CD4-positive, alpha-beta T cell treated with Interferon gamma for 1 hour (primary cell): ENCODE results near the gene CALML3.

Experiments
- DNase-seq: peaks from one replicate; pipeline ENCODE4 v3.0.0-alpha.2; 2020

The CALML3 gene

GRCh38 chr10:5508161-5508604 lies 16.6 kb upstream of the CALML3 start:
- no peak for DNase-seq

DNA sequence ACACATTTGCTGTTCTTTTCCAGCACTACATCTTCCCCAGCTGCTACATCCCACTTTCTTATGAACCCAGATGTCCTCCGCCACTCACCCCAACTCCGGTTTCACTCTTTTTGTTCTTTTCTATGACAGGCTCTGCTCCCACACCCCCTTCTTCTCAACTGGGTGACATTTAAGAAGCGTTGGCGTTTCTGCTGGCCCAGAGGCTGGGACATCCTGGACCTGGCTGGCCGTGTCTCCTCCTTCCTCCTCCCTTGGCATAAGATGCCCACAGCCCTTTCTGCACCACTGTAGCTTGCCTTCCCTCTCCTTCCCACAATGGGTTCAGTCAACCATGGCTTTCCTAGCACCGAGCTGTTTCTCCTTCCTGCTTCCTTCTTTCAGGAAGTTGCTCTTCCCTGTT lies 16.0 kb upstream of the CALML3 start:
- DNase-seq = no peak

- DNase-seq = no peak
Observed at GRCh38 chr10:5509236-5509635, 15.5 kb upstream of the CALML3 start.

- no peak for DNase-seq
Observed at GRCh38 chr10:5509691-5510090, 15.1 kb upstream of the CALML3 start.

DNA sequence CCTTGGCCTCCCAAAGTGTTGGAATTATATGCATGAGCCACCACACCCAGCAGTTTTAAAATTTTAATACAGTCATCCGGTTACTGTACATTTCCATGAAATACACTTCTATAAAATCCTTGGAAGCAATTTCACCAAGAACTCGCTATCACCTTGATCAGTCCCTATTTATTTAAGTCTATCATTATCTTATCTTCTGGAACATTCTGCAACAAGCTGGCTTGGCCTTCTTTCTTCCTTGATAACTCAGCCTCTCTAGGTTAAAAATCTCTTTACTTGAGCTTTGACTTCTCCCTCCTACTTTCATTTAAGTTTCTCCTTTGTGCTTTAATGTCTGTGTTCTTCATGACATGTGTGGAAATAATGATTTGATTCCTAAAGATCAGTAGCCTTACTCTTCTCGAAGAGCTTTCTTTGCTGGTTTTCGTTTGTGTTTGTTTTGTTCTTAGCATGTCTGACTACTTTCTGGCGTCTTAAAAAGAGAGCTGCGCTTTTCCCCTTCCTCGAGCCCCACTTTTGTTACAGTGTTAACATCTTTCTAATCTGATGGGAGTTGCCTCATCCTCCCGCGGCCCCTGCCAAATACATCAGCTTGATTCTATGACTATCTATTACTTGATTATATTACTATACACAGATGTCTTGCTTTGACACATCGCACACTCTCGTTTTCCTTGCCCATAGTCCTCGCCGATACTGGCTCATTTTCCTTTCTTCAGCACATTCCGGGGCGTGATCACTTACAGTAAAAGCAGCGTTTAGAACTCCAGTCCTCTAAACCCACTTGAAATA lies 14.3 kb upstream of the CALML3 start:
- DNase-seq = no peak

- no peak for DNase-seq
Observed at GRCh38 chr10:5511231-5511884, 13.4 kb upstream of the CALML3 start.

DNA sequence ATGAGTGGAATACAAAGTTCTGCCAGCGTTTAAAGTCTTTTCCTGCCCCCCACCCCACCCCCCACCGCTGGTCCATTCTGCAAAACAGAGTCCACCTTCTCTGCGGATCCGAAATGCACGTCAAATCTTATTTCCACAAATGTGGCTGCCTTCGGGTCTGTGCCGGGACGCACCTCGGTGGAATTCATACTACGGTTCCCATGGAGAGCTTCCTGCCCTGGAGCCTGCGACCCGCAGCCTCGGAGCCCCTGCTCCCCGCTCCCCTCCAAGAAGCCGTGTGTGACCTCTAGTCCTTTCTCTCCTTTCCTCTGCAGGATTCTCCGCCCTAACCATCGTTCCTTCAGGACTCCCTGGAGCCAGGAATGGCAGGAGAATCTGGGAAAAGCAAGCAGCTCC lies 12.9 kb upstream of the CALML3 start:
- DNase-seq = no peak

- DNase-seq = no peak
Observed at GRCh38 chr10:5512331-5512730, 12.4 kb upstream of the CALML3 start.

DNA sequence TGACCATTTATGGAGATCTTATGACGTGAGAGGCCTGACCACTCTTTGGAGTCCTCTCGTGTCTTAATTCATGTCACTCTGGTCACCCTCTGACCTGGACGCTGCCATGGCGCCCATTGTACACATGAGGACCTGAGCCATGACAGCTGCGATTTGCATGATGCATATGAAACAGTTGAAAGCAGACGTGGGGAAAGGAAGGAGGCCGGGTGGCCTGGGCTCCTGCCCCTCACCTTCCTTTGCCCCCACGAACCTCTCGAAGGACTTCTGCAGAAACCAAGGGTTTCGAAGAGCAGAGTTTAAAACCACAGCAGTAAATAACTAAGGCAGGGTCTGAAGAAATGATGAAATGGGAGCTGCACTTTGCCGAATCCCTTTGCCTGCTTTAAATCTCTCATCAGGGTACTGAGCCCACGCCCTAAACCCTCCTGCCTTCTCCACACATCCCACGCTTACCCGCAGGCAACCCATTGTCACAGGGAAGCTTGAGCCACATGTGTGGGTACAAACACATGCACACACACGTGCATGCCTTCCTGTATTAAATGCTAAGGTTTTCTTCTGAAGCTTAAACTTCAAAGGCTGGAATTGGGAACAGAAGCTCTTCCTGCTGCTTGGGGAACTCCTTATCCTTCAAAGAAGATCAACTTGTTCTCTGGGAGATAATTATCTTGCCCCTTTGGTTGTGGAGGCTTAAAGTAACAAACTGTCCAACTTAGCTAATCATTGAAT lies 11.7 kb upstream of the CALML3 start:
- DNase-seq = no peak

DNA sequence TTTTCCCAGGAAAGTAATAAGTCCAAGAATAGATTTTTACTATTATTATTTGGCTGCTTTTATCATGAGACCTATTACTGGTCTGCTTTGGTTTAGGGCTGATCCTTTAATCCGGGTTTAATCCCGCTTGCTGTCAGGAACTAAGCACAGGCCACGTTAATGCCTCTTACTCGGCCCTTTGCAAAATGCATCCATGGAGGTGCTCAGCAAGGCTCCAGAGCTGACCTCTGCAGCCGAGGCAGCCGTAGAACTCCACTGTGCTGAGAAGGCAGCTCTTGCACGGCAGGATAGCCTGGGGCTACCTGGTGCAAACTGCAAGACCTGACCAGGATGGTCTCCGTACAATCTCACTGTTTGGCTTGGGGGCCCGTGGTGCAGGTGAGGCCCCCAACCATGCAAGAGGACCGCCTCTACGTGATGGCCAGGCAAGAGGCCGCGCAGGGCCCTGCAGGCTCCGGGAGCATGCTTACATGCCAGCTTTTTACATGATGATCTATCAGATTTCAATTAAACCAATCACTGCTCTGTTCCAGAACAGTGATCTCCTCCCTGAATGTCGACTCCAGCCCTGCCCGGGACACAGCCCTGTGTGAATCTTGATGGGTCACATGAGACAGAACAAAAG lies 10.4 kb upstream of the CALML3 start:
- no peak for DNase-seq

DNA sequence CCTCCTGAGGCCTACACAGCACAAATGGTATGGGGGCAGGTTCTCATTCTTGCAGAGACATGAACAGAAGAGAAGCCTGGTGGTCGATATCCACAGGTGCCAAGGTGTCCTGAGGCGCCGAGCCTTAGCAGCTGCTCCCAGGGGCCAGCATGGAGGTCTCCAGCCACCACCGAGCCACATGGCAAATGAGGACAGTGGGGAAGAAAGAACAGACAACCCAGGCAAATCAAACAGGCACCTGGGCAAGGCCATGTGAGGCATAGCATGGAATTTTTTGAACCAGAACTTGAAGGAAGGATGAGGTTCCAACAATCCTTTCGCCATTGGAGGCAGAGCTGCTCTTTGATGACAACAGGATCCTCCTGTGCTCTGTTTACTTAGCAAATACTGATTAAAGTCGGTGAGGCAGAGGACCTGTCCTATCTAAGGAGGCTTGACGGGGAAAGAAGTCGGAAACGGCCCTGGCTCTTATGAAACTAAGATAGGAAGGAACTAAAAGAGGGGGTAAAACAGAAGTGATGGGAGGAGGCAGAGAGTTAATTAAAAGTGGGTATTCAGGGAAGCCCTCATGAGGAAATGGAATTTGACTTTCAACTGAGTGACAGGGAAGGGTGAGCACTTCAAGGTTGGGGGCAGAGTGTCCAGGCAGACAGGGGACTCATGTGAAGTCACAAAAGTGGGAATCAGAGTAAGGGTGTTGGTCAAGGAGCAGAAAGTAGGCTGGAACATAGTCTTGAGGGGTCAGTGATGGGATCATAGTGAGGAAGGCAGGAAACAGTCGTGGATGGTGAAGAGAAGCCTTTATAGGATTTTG lies 8.6 kb upstream of the CALML3 start:
- DNase-seq = no peak

- DNase-seq = no peak
Observed at GRCh38 chr10:5517546-5517945, 7.2 kb upstream of the CALML3 start.

- DNase-seq = no peak
Observed at GRCh38 chr10:5518143-5518542, 6.6 kb upstream of the CALML3 start.

DNA sequence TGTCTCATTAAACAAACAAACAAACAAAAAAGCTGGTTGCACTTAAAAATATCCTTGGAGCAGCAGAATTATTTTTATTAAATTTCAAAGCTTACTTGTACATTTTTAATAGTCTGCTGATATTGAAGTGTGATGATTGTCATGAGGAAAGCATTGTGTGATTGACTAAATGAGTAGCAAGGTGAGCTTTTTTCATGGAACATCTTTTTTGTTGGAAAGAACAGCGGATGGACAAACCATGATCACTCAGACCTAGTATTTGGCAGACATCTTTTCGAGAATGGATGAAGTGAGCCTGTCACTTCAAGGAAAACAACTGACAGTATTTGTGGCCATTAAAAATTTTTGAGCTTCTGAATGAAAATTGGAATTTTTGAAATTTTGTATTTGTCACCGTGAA lies 5.7 kb upstream of the CALML3 start:
- no peak for DNase-seq

DNA sequence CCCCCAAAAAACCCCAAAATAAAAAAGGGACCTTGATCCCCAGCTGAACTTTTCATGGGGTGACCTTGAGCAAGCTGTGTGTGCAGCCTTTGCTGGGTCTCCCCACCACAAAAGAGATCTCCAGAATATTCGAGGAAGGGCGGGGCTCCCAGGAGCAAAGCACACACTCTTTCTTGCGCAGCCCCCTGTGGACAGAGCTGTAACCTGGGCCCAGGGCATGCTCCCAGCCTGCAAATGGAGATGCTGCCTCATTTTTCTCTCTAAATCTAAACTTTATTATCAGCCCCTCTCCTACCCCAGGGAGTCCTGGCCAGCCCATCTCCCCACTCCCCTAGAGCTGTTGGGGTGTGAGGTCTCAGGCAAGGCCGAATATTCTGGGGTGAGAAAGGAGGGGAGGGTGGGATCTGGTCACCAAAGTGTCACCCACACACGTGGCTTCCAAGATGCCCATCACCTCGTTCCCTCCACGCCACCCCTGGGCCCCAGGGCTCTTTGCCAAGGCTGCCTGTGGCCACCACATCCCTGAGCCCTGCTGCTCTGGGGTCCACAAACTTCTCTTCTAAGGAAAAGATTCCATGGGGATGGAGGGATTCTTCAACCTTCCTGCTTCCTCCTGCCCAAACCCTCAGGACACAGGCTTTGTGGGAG lies 1.7 kb upstream of the CALML3 start:
- DNase-seq = no peak

DNA sequence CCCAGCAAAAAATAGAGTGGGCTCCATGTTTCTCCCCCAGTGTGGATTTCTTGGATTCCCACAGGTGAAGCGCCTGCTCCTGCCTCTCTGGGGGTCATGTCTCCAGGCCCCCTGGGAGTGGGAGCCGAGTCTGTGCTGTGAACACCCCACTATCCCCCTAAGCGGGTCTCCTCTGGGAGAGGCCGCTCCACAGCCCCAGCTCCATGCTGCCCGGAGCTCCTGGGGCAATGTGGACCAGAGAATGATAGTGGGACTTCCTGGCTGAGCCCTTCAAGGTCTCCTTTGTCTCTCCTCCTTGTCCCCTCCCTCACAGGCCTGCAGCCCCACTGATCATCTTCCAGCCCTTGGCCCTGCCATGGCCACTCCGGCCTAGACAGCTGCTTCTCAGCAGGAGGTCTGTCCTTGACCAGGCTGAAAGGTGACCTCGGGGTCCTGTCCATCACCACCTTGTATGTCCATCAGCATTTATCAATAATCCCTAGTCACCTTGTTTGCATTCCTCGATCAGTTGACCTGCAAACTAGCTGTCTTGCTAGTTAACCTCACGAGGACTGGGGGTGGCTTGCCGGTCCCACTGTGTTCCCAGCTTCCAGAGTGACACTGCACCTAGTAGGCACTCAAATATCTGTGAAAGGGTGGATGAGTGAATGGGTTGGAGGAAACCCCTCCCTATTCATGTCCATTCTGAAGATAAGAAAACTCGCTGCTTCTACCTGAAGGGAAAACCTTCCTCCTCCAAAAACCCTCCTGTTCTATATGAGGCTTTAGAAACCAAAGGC lies 776 bp upstream of the CALML3 start:
- no peak for DNase-seq

GRCh38 chr10:5525561-5526341 lies 990 bp downstream of the CALML3 start:
- DNase-seq = no peak

- no peak for DNase-seq
Observed at GRCh38 chr10:5526691-5527331, 2.0 kb downstream of the CALML3 start.

DNA sequence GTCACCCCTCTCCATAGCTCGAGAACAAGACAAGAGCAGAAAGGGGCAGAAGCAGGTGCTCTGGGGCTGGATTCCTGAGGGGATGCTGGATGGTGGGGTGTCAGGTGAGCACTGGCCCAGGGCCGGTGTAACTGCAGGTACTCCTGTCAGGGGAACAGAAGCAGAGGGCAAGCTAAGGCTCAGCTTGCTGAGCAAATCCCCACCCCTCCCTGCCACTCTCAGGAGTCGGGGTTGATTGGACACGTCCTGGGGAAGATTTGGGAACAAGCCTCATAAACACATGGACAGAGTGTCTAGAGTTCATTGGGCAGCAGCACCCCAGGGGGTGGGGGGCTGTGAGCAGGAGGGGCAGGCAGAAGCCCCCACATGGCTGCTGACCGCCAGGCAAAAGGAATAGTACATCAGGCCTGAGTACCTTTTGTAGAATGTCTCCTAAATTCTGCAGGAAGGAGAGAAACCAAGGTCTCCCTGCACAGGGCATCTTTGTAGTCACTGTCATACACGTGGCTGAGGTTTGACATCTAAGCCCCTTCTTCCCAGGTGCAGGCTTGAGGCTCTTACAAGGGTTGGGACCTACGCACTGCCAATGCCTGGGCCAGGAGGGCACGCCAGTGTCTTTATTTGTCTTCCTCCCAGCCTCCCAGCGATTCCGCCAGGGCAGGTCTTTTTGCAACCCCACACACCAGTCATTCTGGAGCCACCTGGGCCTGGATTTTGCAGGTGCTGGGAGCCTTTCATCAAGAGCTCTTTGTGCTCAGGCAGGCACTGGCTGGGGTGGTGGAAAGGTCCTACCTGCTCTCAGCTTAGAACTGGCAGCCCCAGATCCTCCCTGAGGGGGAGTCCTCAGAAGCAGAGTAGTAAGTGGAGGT lies 2.8 kb downstream of the CALML3 start:
- no peak for DNase-seq
